Small intestine (tissue), 7 donors: ENCODE data around the gene BRI3. TPM values are rescaled to one million over a fixed set of nuclear protein-coding genes. Genes with fewer than 3 reads are reported as not detected.
"Not testable (repeated sequence)": the region's sequence is repeated elsewhere in the genome, so short reads cannot be mapped to it uniquely, and the experiment has no call there.

Source experiments
- DNase-seq, 2 donors: peaks; one replicate each; pipeline versions ENCODE4 v3.0.0 to v3.0.0-alpha.2; 2013
- FAIRE-seq: peaks from 2 replicates; lab custom pipeline; 2012; peaks lifted over from hg19 to GRCh38; lab: Jason Lieb, UNC
- H3K27ac ChIP-seq, 3 donors: one replicate each; pipeline ENCODE4 v1.5.1; 2013; ENCODE audit warnings: low read length in 2 of 3, mild to moderate bottlenecking in 2 of 3, control low read depth in 1 of 3, inconsistent platforms in 1 of 3, low read depth in 1 of 3, moderate library complexity in 1 of 3
- H3K27me3 ChIP-seq, 3 donors: one replicate each; pipeline ENCODE4 v1.6.1; 2013; ENCODE audit warnings: low read length in 3 of 3, inconsistent platforms in 1 of 3; ENCODE audit not compliant: control insufficient read depth in 3 of 3, insufficient read depth in 3 of 3
- H3K36me3 ChIP-seq, 3 donors: one replicate each; pipeline ENCODE4 v1.6.1; 2013; ENCODE audit warnings: low read length in 3 of 3, inconsistent platforms in 1 of 3, low read depth in 1 of 3, mild to moderate bottlenecking in 1 of 3, moderate library complexity in 1 of 3; ENCODE audit not compliant: control insufficient read depth in 3 of 3, insufficient read depth in 2 of 3
- H3K4me1 ChIP-seq, 3 donors: one replicate each; pipeline ENCODE4 v1.6.1; 2013; ENCODE audit warnings: low read length in 2 of 3, inconsistent platforms in 1 of 3, low read depth in 1 of 3, mild to moderate bottlenecking in 1 of 3, moderate library complexity in 1 of 3; ENCODE audit not compliant: control insufficient read depth in 3 of 3, insufficient read depth in 2 of 3
- H3K4me3 ChIP-seq, 3 donors: one replicate each; pipeline ENCODE4 v1.5.1; 2013; ENCODE audit warnings: low read length in 3 of 3, control low read depth in 1 of 3, inconsistent platforms in 1 of 3, low read depth in 1 of 3, mild to moderate bottlenecking in 1 of 3, moderate library complexity in 1 of 3
- H3K9me3 ChIP-seq, 2 donors: one replicate each; pipeline ENCODE4 v1.6.1; 2013; ENCODE audit warnings: low read depth in 1 of 2, low read length in 1 of 2; ENCODE audit not compliant: control insufficient read depth in 2 of 2, insufficient read depth in 1 of 2
- WGBS, 3 donors: extraction: QIAGEN DNeasy Blood & Tissue Kit; methylation state at CpG; one replicate each; pipeline ENCODE4 v1.1.7; 2013; 5-methylcytosine and 5-hydroxymethylcytosine counted together
- polyA plus RNA-seq, 4 donors: library from polyadenylated mRNA; stranded (reverse) in 3 of 4; unstranded in 1 of 4; fragments of 200-250 nt in 3 of 4; fragments of 120-200 nt in 1 of 4; gene quantifications; one replicate each; pipeline versions ENCODE4 v1.2.1 to v1.2.3, GENCODE V29; 2013
- donor health status: healthy with polysubstance abuse.
- donor health status: control.
- donor health status: control.
- donor health status: Bipolar disorder and iron deficiency.
- donor health status: healthy.

Gene BRI3
- polyA plus RNA-seq, 4 donors, result 186 to 384 (median 274) TPM

GRCh38 chr7:98315994-98316527 lies 34.6 kb downstream of the BRI3 start:
- not testable (repeated sequence) for H3K4me3 ChIP-seq, FAIRE-seq, DNase-seq, H3K27ac ChIP-seq, H3K9me3 ChIP-seq, H3K27me3 ChIP-seq, H3K4me1 ChIP-seq
- H3K36me3 ChIP-seq, result peaks cover 0 to 69% (median 3%) of the 10 kb centered on the region in 3 donors
- 90 to 97% (median 93%) methylated on average over 4 of the region's 4 CpGs for WGBS, 3 donors

- no peaks in the 10 kb centered on the region for H3K27me3 ChIP-seq
- peaks cover 0 to 6% of the 10 kb centered on the region in 2 donors for H3K9me3 ChIP-seq
- FAIRE-seq (no peak), DNase-seq (no peak)
- H3K36me3 ChIP-seq, result peaks cover 0 to 62% (median 3%) of the 10 kb centered on the region in 3 donors
- H3K4me1 ChIP-seq, result peaks cover 0 to 5% (median 1%) of the 10 kb centered on the region in 3 donors
- 92 to 96% (median 95%) methylated on average over 14 of the region's 14 CpGs for WGBS, 3 donors
- no peak overlapping the region for H3K27ac ChIP-seq
- no peak overlapping the region for H3K4me3 ChIP-seq
Measured at GRCh38 chr7:98317366-98318040, 36.0 kb downstream of the BRI3 start.

- H3K9me3 ChIP-seq, result peaks cover 0 to 6% of the 10 kb centered on the region in 2 donors
- 92 to 98% (median 94%) methylated on average over 9 of the region's 9 CpGs for WGBS, 3 donors
- H3K36me3 ChIP-seq, result peaks cover 0 to 57% (median 3%) of the 10 kb centered on the region in 3 donors
- no peak overlapping the region for H3K4me3 ChIP-seq
- FAIRE-seq (no peak), DNase-seq (no peak)
- peaks cover 0 to 10% (median 2%) of the 10 kb centered on the region in 3 donors for H3K4me1 ChIP-seq
- H3K27ac ChIP-seq, result no peak overlapping the region
- no peaks in the 10 kb centered on the region for H3K27me3 ChIP-seq
Measured at GRCh38 chr7:98319176-98319575, 37.7 kb downstream of the BRI3 start.

- no peak overlapping the region for H3K27ac ChIP-seq
- WGBS, 3 donors, result 23 to 52% (median 39%) methylated on average over 10 of the region's 10 CpGs
Measured at GRCh38 chr7:98321301-98321700, 39.8 kb downstream of the BRI3 start.

GRCh38 chr7:98322331-98323270 lies 41.1 kb downstream of the BRI3 start:
- WGBS, 3 donors, result 75 to 84% (median 82%) methylated on average over 24 of the region's 24 CpGs
- FAIRE-seq, result no peak
- peaks cover 0 to 10% (median 2%) of the 10 kb centered on the region in 3 donors for H3K4me1 ChIP-seq
- H3K27ac ChIP-seq, result no peak overlapping the region
- H3K9me3 ChIP-seq, result no peaks in the 10 kb centered on the region
- peaks cover 0 to 33% (median 0%) of the 10 kb centered on the region in 3 donors for H3K36me3 ChIP-seq
- DNase-seq, result peak in 1 of 2 donors; percentile 82
- H3K4me3 ChIP-seq, result no peak overlapping the region
- H3K27me3 ChIP-seq, result no peaks in the 10 kb centered on the region

More at GRCh38 chr7:98321301-98321700, 39.8 kb downstream of the BRI3 start:
- Histone ChIP-seq H3K27me3 (no peaks in the 10 kb centered on the region), H3K36me3 (peaks cover 0 to 43% (median 0%) of the 10 kb centered on the region in 3 donors), H3K4me3 (no peak overlapping the region), H3K9me3 (peaks cover 0 to 3% of the 10 kb centered on the region in 2 donors), H3K4me1 (peaks cover 0 to 10% (median 2%) of the 10 kb centered on the region in 3 donors)
- DNase-seq, result peak in 1 of 2 donors; percentile 47
- no peak for FAIRE-seq

- H3K27ac ChIP-seq, result no peak overlapping the region
- DNase-seq (no peak), FAIRE-seq (no peak)
- no peak overlapping the region for H3K4me3 ChIP-seq
- no peaks in the 10 kb centered on the region for H3K9me3 ChIP-seq
- 67 to 88% (median 81%) methylated on average over 28 of the region's 28 CpGs for whole genome bisulfite sequencing, 3 donors
- no peaks in the 10 kb centered on the region for H3K27me3 ChIP-seq
- peaks cover 0 to 27% (median 0%) of the 10 kb centered on the region in 3 donors for H3K36me3 ChIP-seq
- H3K4me1 ChIP-seq, result peaks cover 0 to 10% (median 2%) of the 10 kb centered on the region in 3 donors
Measured at GRCh38 chr7:98323597-98324322, 42.3 kb downstream of the BRI3 start.

GRCh38 chr7:98324782-98325181 lies 43.3 kb downstream of the BRI3 start:
- Histone ChIP-seq H3K9me3 (no peaks in the 10 kb centered on the region), H3K36me3 (peaks cover 0 to 19% (median 0%) of the 10 kb centered on the region in 3 donors), H3K27ac (no peak overlapping the region), H3K4me3 (no peak overlapping the region), H3K27me3 (no peaks in the 10 kb centered on the region), H3K4me1 (peaks cover 0 to 15% (median 2%) of the 10 kb centered on the region in 3 donors)
- DNase-seq, result no peak
- 83 to 88% (median 85%) methylated on average over 6 of the region's 6 CpGs for WGBS, 3 donors
- no peak for FAIRE-seq
